Liver (tissue), 3 donors: ENCODE results near the gene HS3ST2.

Source experiments
- EGR1 ChIP-seq, 2 donors: IDR thresholded peaks; 2 replicates each; pipeline ENCODE4 v1.6.1; 2016 to 2018; ENCODE audit warnings: antibody characterized with exemption in 2 of 2, low read depth in 2 of 2
- HNF4A ChIP-seq, 2 donors: conservative IDR thresholded peaks; 2 replicates each; pipeline ENCODE4 v1.6.1; 2016; ENCODE audit warnings: antibody characterized with exemption in 2 of 2, mild to moderate bottlenecking in 2 of 2
- TAF1 ChIP-seq: conservative IDR thresholded peaks from 2 replicates; pipeline ENCODE4 v1.6.1; 2016; ENCODE audit warnings: antibody characterized with exemption, mild to moderate bottlenecking
- YY1 ChIP-seq: IDR thresholded peaks from 2 replicates; pipeline ENCODE4 v1.6.1; 2016; ENCODE audit warnings: antibody characterized with exemption, mild to moderate bottlenecking
- TF ChIP-seq, protein P1 (sequence below): fragments of 150-350 bp; IDR thresholded peaks from 2 replicates; pipeline ENCODE4 v1.5.1; 2017; ENCODE audit warnings: improper control_type of control experiment, low read depth, low read length; ENCODE audit not compliant: missing input control
- TF ChIP-seq, protein P2 (sequence below): IDR thresholded peaks from 2 replicates; pipeline ENCODE4 v1.6.1; 2016; ENCODE audit warnings: antibody characterized with exemption
- donor health status: healthy.
- donor health status: healthy.

GRCh38 chr16:22862046-22862445, 48.1 kb downstream of the HS3ST2 start:
- TF ChIP-seq TAF1 (no peak), HNF4A (conservative IDR thresholded peaks at IDR 0.05) (no peak), EGR1 (IDR thresholded peaks at IDR 0.05; ENCODE audit: low read depth in 2 of 2) (no peak), YY1 (no peak)
- TF ChIP-seq, protein P1, sequence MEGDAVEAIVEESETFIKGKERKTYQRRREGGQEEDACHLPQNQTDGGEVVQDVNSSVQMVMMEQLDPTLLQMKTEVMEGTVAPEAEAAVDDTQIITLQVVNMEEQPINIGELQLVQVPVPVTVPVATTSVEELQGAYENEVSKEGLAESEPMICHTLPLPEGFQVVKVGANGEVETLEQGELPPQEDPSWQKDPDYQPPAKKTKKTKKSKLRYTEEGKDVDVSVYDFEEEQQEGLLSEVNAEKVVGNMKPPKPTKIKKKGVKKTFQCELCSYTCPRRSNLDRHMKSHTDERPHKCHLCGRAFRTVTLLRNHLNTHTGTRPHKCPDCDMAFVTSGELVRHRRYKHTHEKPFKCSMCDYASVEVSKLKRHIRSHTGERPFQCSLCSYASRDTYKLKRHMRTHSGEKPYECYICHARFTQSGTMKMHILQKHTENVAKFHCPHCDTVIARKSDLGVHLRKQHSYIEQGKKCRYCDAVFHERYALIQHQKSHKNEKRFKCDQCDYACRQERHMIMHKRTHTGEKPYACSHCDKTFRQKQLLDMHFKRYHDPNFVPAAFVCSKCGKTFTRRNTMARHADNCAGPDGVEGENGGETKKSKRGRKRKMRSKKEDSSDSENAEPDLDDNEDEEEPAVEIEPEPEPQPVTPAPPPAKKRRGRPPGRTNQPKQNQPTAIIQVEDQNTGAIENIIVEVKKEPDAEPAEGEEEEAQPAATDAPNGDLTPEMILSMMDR, result no peak
- TF ChIP-seq, protein P2, sequence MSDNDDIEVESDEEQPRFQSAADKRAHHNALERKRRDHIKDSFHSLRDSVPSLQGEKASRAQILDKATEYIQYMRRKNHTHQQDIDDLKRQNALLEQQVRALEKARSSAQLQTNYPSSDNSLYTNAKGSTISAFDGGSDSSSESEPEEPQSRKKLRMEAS, result no peak
